ENCODE results near the gene UBASH3A.

UBASH3A gene

GRCh38 chr21:42373908-42374455, 29.7 kb upstream of the UBASH3A start:
- no peak for DNase-seq (ENCODE audit: extremely low read depth in 1 of 2, low read depth in 1 of 2)

GRCh38 chr21:42374457-42374856, 29.2 kb upstream of the UBASH3A start:
- DNase-seq (ENCODE audit: extremely low read depth in 1 of 2, low read depth in 1 of 2), result no peak

- DNase-seq (ENCODE audit: extremely low read depth in 1 of 2, low read depth in 1 of 2), result no peak
Measured at GRCh38 chr21:42374864-42375499, 28.7 kb upstream of the UBASH3A start.

- no peak for DNase-seq (ENCODE audit: extremely low read depth in 1 of 2, low read depth in 1 of 2)
Measured at GRCh38 chr21:42375506-42375905, 28.2 kb upstream of the UBASH3A start.

GRCh38 chr21:42375966-42376337, 27.8 kb upstream of the UBASH3A start:
- DNase-seq (ENCODE audit: extremely low read depth in 1 of 2, low read depth in 1 of 2), result no peak

- DNase-seq (ENCODE audit: extremely low read depth in 1 of 2, low read depth in 1 of 2), result no peak
Measured at GRCh38 chr21:42376338-42376982, 27.2 kb upstream of the UBASH3A start.

GRCh38 chr21:42377211-42377950, 26.3 kb upstream of the UBASH3A start:
- no peak for DNase-seq (ENCODE audit: extremely low read depth in 1 of 2, low read depth in 1 of 2)

- DNase-seq (ENCODE audit: extremely low read depth in 1 of 2, low read depth in 1 of 2), result no peak
Measured at GRCh38 chr21:42377951-42378340, 25.8 kb upstream of the UBASH3A start.

GRCh38 chr21:42378418-42378817, 25.3 kb upstream of the UBASH3A start:
- no peak for DNase-seq (ENCODE audit: extremely low read depth in 1 of 2, low read depth in 1 of 2)

GRCh38 chr21:42379426-42380215, 24.1 kb upstream of the UBASH3A start:
- no peak for DNase-seq (ENCODE audit: extremely low read depth in 1 of 2, low read depth in 1 of 2)

- no peak for DNase-seq (ENCODE audit: extremely low read depth in 1 of 2, low read depth in 1 of 2)
Measured at GRCh38 chr21:42381347-42381984, 22.2 kb upstream of the UBASH3A start.

- DNase-seq (ENCODE audit: extremely low read depth in 1 of 2, low read depth in 1 of 2), result no peak
Measured at GRCh38 chr21:42382915-42383314, 20.8 kb upstream of the UBASH3A start.

- no peak for DNase-seq (ENCODE audit: extremely low read depth in 1 of 2, low read depth in 1 of 2)
Measured at GRCh38 chr21:42383331-42383730, 20.4 kb upstream of the UBASH3A start.

- no peak for DNase-seq (ENCODE audit: extremely low read depth in 1 of 2, low read depth in 1 of 2)
Measured at GRCh38 chr21:42384156-42384945, 19.4 kb upstream of the UBASH3A start.

GRCh38 chr21:42384989-42385388, 18.7 kb upstream of the UBASH3A start:
- no peak for DNase-seq (ENCODE audit: extremely low read depth in 1 of 2, low read depth in 1 of 2)

- DNase-seq (ENCODE audit: extremely low read depth in 1 of 2, low read depth in 1 of 2), result no peak
Measured at GRCh38 chr21:42385619-42386018, 18.1 kb upstream of the UBASH3A start.

GRCh38 chr21:42386034-42386591, 17.6 kb upstream of the UBASH3A start:
- DNase-seq (ENCODE audit: extremely low read depth in 1 of 2, low read depth in 1 of 2), result no peak

- DNase-seq (ENCODE audit: extremely low read depth in 1 of 2, low read depth in 1 of 2), result no peak
Measured at GRCh38 chr21:42387164-42387563, 16.5 kb upstream of the UBASH3A start.

- DNase-seq (ENCODE audit: extremely low read depth in 1 of 2, low read depth in 1 of 2), result no peak
Measured at GRCh38 chr21:42387843-42388340, 15.8 kb upstream of the UBASH3A start.

Data from stimulated activated CD8-positive, alpha-beta memory T cell treated with anti-CD3 and anti-CD28 coated beads, Interleukin-7, amount 100 ng/mL, for 48 hours (primary cell).